Naive thymus-derived CD4-positive, alpha-beta T cell (primary cell): ENCODE results near the gene GID4. TPM values are rescaled to one million over a fixed set of nuclear protein-coding genes. Genes with fewer than 3 reads are reported as not detected.

Source experiments
- ATAC-seq: fragments of 150-1000 bp; cut with Tn5 transposase; 2 replicates; pipeline ENCODE4 v1.10.0; 2021; ENCODE audit warnings: mild to moderate bottlenecking, moderate library complexity
- CTCF ChIA-PET: fragments of 350-600 bp; sonication (Branson Sonifier 250); formaldehyde crosslinking; loops from one replicate; lab custom pipeline; 2021; ENCODE audit warnings: antibody characterized with exemption; lab: Charles Lee
- POLR2A ChIA-PET: fragments of 350-600 bp; sonication (Branson Sonifier 250); formaldehyde crosslinking; loops from one replicate; lab custom pipeline; 2021; ENCODE audit warnings: antibody characterized with exemption, inconsistent platforms; lab: Charles Lee
- DNase-seq, 9 donors: peaks; one replicate each; pipeline versions ENCODE4 v3.0.0 to v3.0.0-alpha.2; 2020 to 2022; ENCODE audit warnings: mixed read lengths in 1 of 9
- H3K27ac ChIP-seq: one replicate; pipeline ENCODE4 v1.7.0; 2013; ENCODE audit warnings: mild to moderate bottlenecking, low read depth, low read length, moderate library complexity
- H3K27me3 ChIP-seq, 2 donors: one replicate each; pipeline ENCODE4 v1.7.0; 2013; ENCODE audit warnings: low read length in 2 of 2, mild to moderate bottlenecking in 2 of 2, moderate library complexity in 2 of 2; ENCODE audit not compliant: control insufficient read depth in 2 of 2, insufficient read depth in 2 of 2
- H3K36me3 ChIP-seq, 3 experiments: 1 replicate in 2 of 3; 2 replicates in 1 of 3; pipeline ENCODE4 v1.7.0; 2013; ENCODE audit warnings: low read length in 3 of 3, mild to moderate bottlenecking in 3 of 3, moderate library complexity in 1 of 3; ENCODE audit not compliant: insufficient read depth in 3 of 3, control insufficient read depth in 2 of 3
- H3K4me1 ChIP-seq, 2 donors: one replicate each; pipeline ENCODE4 v1.7.0; 2013; ENCODE audit warnings: low read length in 2 of 2, mild to moderate bottlenecking in 2 of 2, moderate library complexity in 1 of 2; ENCODE audit not compliant: control insufficient read depth in 2 of 2, insufficient read depth in 2 of 2
- H3K4me3 ChIP-seq: 2 replicates; pipeline ENCODE4 v1.7.0; 2013; ENCODE audit warnings: mild to moderate bottlenecking, low read length
- H3K9me3 ChIP-seq, 3 experiments: 1 replicate in 2 of 3; 2 replicates in 1 of 3; pipeline ENCODE4 v1.7.0; 2013; ENCODE audit warnings: low read length in 3 of 3; ENCODE audit not compliant: control insufficient read depth in 2 of 3
- H3K27ac Mint-ChIP-seq, 9 donors: one replicate each; pipeline ENCODE4 v1.8.0; 2020 to 2022; ENCODE audit warnings: mixed read lengths in 9 of 9, mild to moderate bottlenecking in 8 of 9, moderate library complexity in 5 of 9, inconsistent platforms in 2 of 9
- H3K27me3 Mint-ChIP-seq, 5 donors: one replicate each; pipeline ENCODE4 v1.8.0; 2021 to 2022; ENCODE audit warnings: mixed read lengths in 5 of 5, mild to moderate bottlenecking in 1 of 5
- H3K36me3 Mint-ChIP-seq, 5 donors: one replicate each; pipeline ENCODE4 v1.8.0; 2020 to 2022; ENCODE audit warnings: mixed read lengths in 5 of 5, mild to moderate bottlenecking in 3 of 5, inconsistent platforms in 1 of 5
- H3K4me1 Mint-ChIP-seq, 7 donors: one replicate each; pipeline ENCODE4 v1.8.0; 2020 to 2022; ENCODE audit warnings: mixed read lengths in 7 of 7, mild to moderate bottlenecking in 3 of 7, inconsistent platforms in 1 of 7
- H3K4me3 Mint-ChIP-seq, 10 donors: one replicate each; pipeline ENCODE4 v1.8.0; 2020 to 2022; ENCODE audit warnings: mild to moderate bottlenecking in 10 of 10, mixed read lengths in 10 of 10, moderate library complexity in 6 of 10, inconsistent platforms in 2 of 10
- H3K9me3 Mint-ChIP-seq, 11 donors: one replicate each; pipeline ENCODE4 v1.8.0; 2020 to 2022; ENCODE audit warnings: mixed read lengths in 11 of 11, mild to moderate bottlenecking in 4 of 11, inconsistent platforms in 1 of 11, moderate library complexity in 1 of 11
- intact Hi-C, 2 donors: fragments of 100-400 bp; cut with micrococcal nuclease; formaldehyde crosslinking; loops; one replicate each; pipeline ENCODE4 v1.15.1; 2023
- polyA plus RNA-seq, 2 donors: library from polyadenylated mRNA; unstranded; fragments of 300-500 nt; fragmentation: Illumina TruSeq; gene quantifications; one replicate each; pipeline ENCODE4 v1.2.3, GENCODE V29; 2021
- total RNA-seq, 6 experiments: library from RNA in 5 of 6; stranded (reverse) in 5 of 6; gene quantifications; 1 replicate in 5 of 6; 2 replicates in 1 of 6; pipeline ENCODE4 v1.2.3 and lab custom pipeline; 2021 to 2026

Gene GID4
- total and polyA plus RNA-seq, 7 experiments from 2014 or later, result 5.9 to 11.4 (median 7.0) TPM

DNA sequence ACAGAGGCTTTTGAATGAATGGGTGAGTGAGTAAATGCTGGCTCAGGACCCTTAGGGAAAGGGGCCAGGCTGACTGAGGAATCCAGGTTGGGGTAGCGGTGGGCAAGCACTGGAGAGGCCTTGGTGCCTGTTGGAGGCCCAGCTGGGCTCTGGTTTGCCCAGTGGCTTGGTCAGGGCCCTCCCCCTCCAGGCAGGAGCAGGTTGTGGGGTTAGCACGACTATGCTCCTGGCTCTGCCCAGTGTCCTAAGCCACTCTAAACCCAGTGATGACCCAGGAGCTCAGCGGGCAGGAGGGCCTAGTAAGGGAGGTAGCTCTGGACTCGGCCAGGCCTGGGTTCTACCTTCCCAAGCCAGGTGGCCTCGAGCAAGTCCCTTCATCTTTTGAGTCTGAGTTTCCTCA is 76.9 kb downstream of the GID4 start:
- ChIA-PET POLR2A (no interaction called here), CTCF (no interaction called here)
- Histone ChIP-seq H3K27me3 (no peaks in the 10 kb centered on the region), H3K4me1 (no peaks in the 10 kb centered on the region), H3K4me3 (no peak overlapping the region), H3K36me3 (no peaks in the 10 kb centered on the region), H3K27ac (no peak overlapping the region), H3K9me3 (no peaks in the 10 kb centered on the region)
- Mint-ChIP-seq H3K27me3 (no peaks in the 10 kb centered on the region), H3K4me3 (no peak overlapping the region), H3K4me1 (peaks cover 0 to 3% (median 0%) of the 10 kb centered on the region in 7 donors), H3K27ac (peak overlapping the region in 1 of 9 donors; percentile 57), H3K9me3 (peaks cover 0 to 4% (median 1%) of the 10 kb centered on the region in 11 donors), H3K36me3 (peaks cover 0 to 2% (median 0%) of the 10 kb centered on the region in 5 donors)
- ATAC-seq (no peak), DNase-seq (no peak)
- intact Hi-C loops, result no loop called here

DNA sequence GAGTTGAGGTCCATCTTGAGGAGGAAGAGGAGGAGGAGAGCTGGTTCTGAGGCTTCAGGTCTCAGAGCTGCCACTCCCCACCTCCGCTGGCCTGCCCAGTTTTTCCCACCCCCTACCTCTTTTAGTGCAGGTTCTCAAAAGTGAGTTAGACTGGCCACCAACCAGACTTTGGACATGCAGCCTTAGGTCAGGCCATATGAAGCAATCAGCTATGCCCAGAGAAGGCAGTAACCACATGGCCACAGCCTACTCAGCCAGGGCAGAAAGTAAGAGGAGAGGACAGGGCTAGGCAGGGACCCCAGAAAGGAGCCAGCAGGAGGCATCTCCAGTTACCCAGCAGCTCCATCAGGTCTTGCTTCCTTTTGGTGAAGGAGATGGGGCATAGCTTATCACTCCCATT is 78.3 kb downstream of the GID4 start:
- no peak overlapping the region for H3K27ac ChIP-seq
- Mint-ChIP-seq H3K27ac (no peak overlapping the region), H3K36me3 (peaks cover 0 to 2% (median 0%) of the 10 kb centered on the region in 5 donors), H3K9me3 (peaks cover 0 to 4% (median 1%) of the 10 kb centered on the region in 11 donors), H3K4me3 (no peak overlapping the region), H3K27me3 (no peaks in the 10 kb centered on the region), H3K4me1 (peaks cover 0 to 3% (median 0%) of the 10 kb centered on the region in 7 donors)
- H3K27me3 ChIP-seq, result no peaks in the 10 kb centered on the region
- H3K4me3 ChIP-seq, result no peak overlapping the region
- intact Hi-C loops, result no loop called here
- DNase-seq (no peak), ATAC-seq (no peak)
- no peaks in the 10 kb centered on the region for H3K4me1 ChIP-seq
- ChIA-PET CTCF (no interaction called here), POLR2A (no interaction called here)
- H3K36me3 ChIP-seq, result no peaks in the 10 kb centered on the region
- H3K9me3 ChIP-seq, result no peaks in the 10 kb centered on the region

Other genes starting within 250 kb of the GID4 start
- gene SREBF1, start 202.4 kb upstream of the GID4 start, total RNA-seq, result 100 to 1,000 TPM in 3 of 5 experiments, 10 to 100 TPM in 2; 30.9 to 281 (median 159) TPM
- gene SREBF1, start 202.4 kb upstream of the GID4 start, polyA plus RNA-seq, result 10 to 100 TPM; 22.4 to 41.3 TPM
- 10 to 100 TPM; 35.1 to 84.1 (median 63.4) TPM for gene TOM1L2, start 67.0 kb upstream of the GID4 start, total RNA-seq
- gene TOM1L2, start 67.0 kb upstream of the GID4 start, polyA plus RNA-seq, result 10 to 100 TPM in 1 of 2 donors, 1 to 10 TPM in 1; 6.9 to 16.9 TPM
- 1 to 10 TPM in 1 of 5 experiments, under 1 TPM in 1, not detected in 3; 1.00 to 2.4 TPM for gene DRC3, start 66.5 kb upstream of the GID4 start, total RNA-seq
- under 1 TPM in 1 of 2 donors, not detected in 1; 0.50 TPM for gene DRC3, start 66.5 kb upstream of the GID4 start, polyA plus RNA-seq
- 10 to 100 TPM; 26.3 to 36.7 (median 32.5) TPM for gene ATPAF2, start 240 bp upstream of the GID4 start, total RNA-seq
- gene ATPAF2, start 240 bp upstream of the GID4 start, polyA plus RNA-seq, result 10 to 100 TPM; 16.3 TPM
- 10 to 100 TPM; 39.6 to 54.7 (median 48.8) TPM for gene DRG2, start 48.5 kb downstream of the GID4 start, total RNA-seq
- 10 to 100 TPM; 37.7 to 46.0 TPM for gene DRG2, start 48.5 kb downstream of the GID4 start, polyA plus RNA-seq
- 1 to 10 TPM in 3 of 5 experiments, under 1 TPM in 2; 0.53 to 2.0 (median 1.2) TPM for gene MYO15A, start 69.3 kb downstream of the GID4 start, total RNA-seq
- gene MYO15A, start 69.3 kb downstream of the GID4 start, polyA plus RNA-seq, result under 1 TPM; 0.41 to 0.43 TPM
- 100 to 1,000 TPM in 3 of 5 experiments, 10 to 100 TPM in 2; 97.4 to 135 (median 108) TPM for gene ALKBH5, start 144.4 kb downstream of the GID4 start, total RNA-seq
- gene ALKBH5, start 144.4 kb downstream of the GID4 start, polyA plus RNA-seq, result 100 to 1,000 TPM; 121 to 154 TPM
- 10 to 100 TPM; 12.9 to 21.6 (median 16.5) TPM for gene LLGL1, start 186.2 kb downstream of the GID4 start, total RNA-seq
- 1 to 10 TPM in 1 of 2 donors, under 1 TPM in 1; 0.89 to 2.0 TPM for gene LLGL1, start 186.2 kb downstream of the GID4 start, polyA plus RNA-seq
- 100 to 1,000 TPM; 253 to 348 (median 303) TPM for gene FLII, start 219.3 kb downstream of the GID4 start, total RNA-seq
- 100 to 1,000 TPM in 1 of 2 donors, 10 to 100 TPM in 1; 93.1 to 198 TPM for gene FLII, start 219.3 kb downstream of the GID4 start, polyA plus RNA-seq
- 10 to 100 TPM in 4 of 5 experiments, 1 to 10 TPM in 1; 6.5 to 22.5 (median 15.1) TPM for gene MIEF2, start 221.3 kb downstream of the GID4 start, total RNA-seq
- 10 to 100 TPM; 11.3 to 19.6 TPM for gene MIEF2, start 221.3 kb downstream of the GID4 start, polyA plus RNA-seq